Neural cell (in vitro differentiated cells): Measurements from ENCODE around the gene ZNF516. TPM values are rescaled to one million over a fixed set of nuclear protein-coding genes. Genes with fewer than 3 reads are reported as not detected.

Experiments used
- H2AFZ ChIP-seq: fragments of 200-600, 300-800 bp; sonication (generic), shearing (Covaris generic); 2 replicates; pipeline ENCODE4 v1.6.0; 2014; ENCODE audit warnings: low read depth, mild to moderate bottlenecking, antibody characterized with exemption, low read length, moderate library complexity
- H3F3A ChIP-seq: fragments of 200-600 bp; shearing (Covaris generic); 2 replicates; pipeline ENCODE4 v1.6.1; 2016; ENCODE audit warnings: mild to moderate bottlenecking, moderate library complexity, mixed read lengths, antibody characterized with exemption, low read length; ENCODE audit not compliant: insufficient read depth, poor library complexity, severe bottlenecking
- H3K27ac ChIP-seq: fragments of 200-600, 300-800 bp; sonication (generic), shearing (Covaris generic); 2 replicates; pipeline ENCODE4 v1.5.1; 2014; ENCODE audit warnings: mild to moderate bottlenecking, low read length, moderate library complexity
- H3K27me3 ChIP-seq: fragments of 300-800, 200-600 bp; sonication (generic), shearing (Covaris generic); 2 replicates; pipeline ENCODE4 v1.6.0; 2014; ENCODE audit warnings: mild to moderate bottlenecking, low read depth, low read length, moderate library complexity; ENCODE audit not compliant: insufficient read depth
- H3K36me3 ChIP-seq: fragments of 300-800, 200-600 bp; sonication (generic), shearing (Covaris generic); 2 replicates; pipeline ENCODE4 v1.5.1; 2014; ENCODE audit warnings: mild to moderate bottlenecking, antibody characterized with exemption, low read length, moderate library complexity; ENCODE audit not compliant: insufficient read depth
- H3K4me2 ChIP-seq: fragments of 300-800, 200-600 bp; sonication (generic), shearing (Covaris generic); 2 replicates; pipeline ENCODE4 v1.6.0; 2014; ENCODE audit warnings: mild to moderate bottlenecking, low read length
- H3K4me3 ChIP-seq: fragments of 300-800, 200-600 bp; sonication (generic), shearing (Covaris generic); 2 replicates; pipeline ENCODE4 v1.5.1; 2014; ENCODE audit warnings: mild to moderate bottlenecking, low read length, moderate library complexity
- H3K79me2 ChIP-seq: fragments of 200-600 bp; shearing (Covaris generic); replicated peaks from 2 replicates; pipeline ENCODE4 v1.6.0; 2014; ENCODE audit warnings: mild to moderate bottlenecking, low read length, moderate library complexity; ENCODE audit not compliant: insufficient read depth
- H3K9ac ChIP-seq: fragments of 300-800, 200-600 bp; sonication (generic), shearing (Covaris generic); 2 replicates; pipeline ENCODE4 v1.6.1; 2016; ENCODE audit warnings: mild to moderate bottlenecking, low read length, mixed read lengths
- H3K9me2 ChIP-seq: fragments of 200-600 bp; shearing (Covaris generic); 2 replicates; pipeline ENCODE4 v1.6.1; 2016; ENCODE audit warnings: mild to moderate bottlenecking, low read length, mixed read lengths; ENCODE audit not compliant: insufficient read depth
- H3K9me3 ChIP-seq: fragments of 200-600, 300-800 bp; sonication (generic), shearing (Covaris generic); 2 replicates; pipeline ENCODE4 v1.6.1; 2016; ENCODE audit warnings: mild to moderate bottlenecking, mixed run types, low read length, moderate library complexity, mixed read lengths
- H4K20me1 ChIP-seq: fragments of 200-600 bp; shearing (Covaris generic); 2 replicates; pipeline ENCODE4 v1.6.1; 2016; ENCODE audit warnings: mild to moderate bottlenecking, mixed run types; ENCODE audit not compliant: insufficient read depth
- CTCF ChIP-seq: fragments of 450-650 bp; IDR thresholded peaks from 2 replicates; pipeline ENCODE4 v1.5.1; 2014; ENCODE audit warnings: antibody characterized with exemption, mild to moderate bottlenecking, moderate library complexity; ENCODE audit not compliant: poor library complexity, severe bottlenecking
- EP300 ChIP-seq: fragments of 450-650 bp; conservative IDR thresholded peaks from 2 replicates; pipeline ENCODE4 v1.6.1; 2014; ENCODE audit warnings: antibody characterized with exemption, mild to moderate bottlenecking, moderate library complexity; ENCODE audit not compliant: poor library complexity, severe bottlenecking
- EZH2 ChIP-seq: fragments of 200-600, 300-800 bp; shearing (Covaris generic), sonication (generic); IDR thresholded peaks from 2 replicates; pipeline ENCODE4 v1.6.1; 2014; ENCODE audit warnings: antibody characterized with exemption, low read length, borderline replicate concordance, mild to moderate bottlenecking; ENCODE audit not compliant: insufficient read depth, poor library complexity, severe bottlenecking
- MXI1 ChIP-seq: fragments of 450-650 bp; conservative IDR thresholded peaks from 2 replicates; pipeline ENCODE4 v1.6.1; 2014; ENCODE audit warnings: antibody characterized with exemption, mild to moderate bottlenecking; ENCODE audit not compliant: poor library complexity, severe bottlenecking
- POLR2AphosphoS5 ChIP-seq: IDR thresholded peaks from 2 replicates; pipeline ENCODE4 v1.6.1; 2012
- RAD21 ChIP-seq: fragments of 450-650 bp; conservative IDR thresholded peaks from 2 replicates; pipeline ENCODE4 v1.6.1; 2014; ENCODE audit warnings: antibody characterized with exemption, mild to moderate bottlenecking, moderate library complexity
- REST ChIP-seq: IDR thresholded peaks from 2 replicates; pipeline ENCODE4 v1.6.1; 2012; ENCODE audit warnings: borderline replicate concordance
- SMC3 ChIP-seq: fragments of 450-650 bp; conservative IDR thresholded peaks from 2 replicates; pipeline ENCODE4 v1.6.1; 2014; ENCODE audit warnings: antibody characterized with exemption, mild to moderate bottlenecking, moderate library complexity; ENCODE audit not compliant: poor library complexity
- TAF1 ChIP-seq: IDR thresholded peaks from 2 replicates; pipeline ENCODE4 v1.6.1; 2012; ENCODE audit warnings: low read depth
- polyA plus RNA-seq: library from polyadenylated mRNA; depleted of rRNA; stranded (reverse); fragments of >200 nt; gene quantifications from 2 replicates; pipeline ENCODE4 v1.2.3, GENCODE V29; 2014

Gene ZNF516
- polyA plus RNA-seq, 1 donor from 2014 or later = 11.5 TPM

GRCh38 chr18:76457475-76457874 lies 37.6 kb downstream of the ZNF516 start:
- peaks cover 5% of the 10 kb centered on the region for H3F3A ChIP-seq
- H3K36me3 ChIP-seq = no peaks in the 10 kb centered on the region
- H3K9ac ChIP-seq = no peak overlapping the region
- H3K27ac ChIP-seq = no peak overlapping the region
- H3K4me2 ChIP-seq = no peak overlapping the region
- H3K9me3 ChIP-seq = no peaks in the 10 kb centered on the region
- H3K9me2 ChIP-seq = no peaks in the 10 kb centered on the region
- no peaks in the 10 kb centered on the region for H3K27me3 ChIP-seq
- H4K20me1 ChIP-seq = no peaks in the 10 kb centered on the region
- no peak overlapping the region for H3K4me3 ChIP-seq
- H2AFZ ChIP-seq = no peak overlapping the region
- peaks cover 88% of the 10 kb centered on the region for H3K79me2 ChIP-seq
- TF ChIP-seq SMC3 (no peak), MXI1 (no peak), REST (no peak), RAD21 (no peak), EP300 (no peak), CTCF (no peak), EZH2 (no peak), POLR2AphosphoS5 (no peak), TAF1 (no peak)

- no peak for TF ChIP-seq MXI1
- TF ChIP-seq EZH2 = no peak
- TF ChIP-seq RAD21 = no peak
- TF ChIP-seq EP300 = no peak
- no peak for TF ChIP-seq POLR2AphosphoS5
- TF ChIP-seq TAF1 = no peak
- no peak for TF ChIP-seq REST
- no peak for TF ChIP-seq CTCF
- no peak for TF ChIP-seq SMC3
- Histone ChIP-seq H3K27me3 (no peaks in the 10 kb centered on the region), H3K4me3 (no peak overlapping the region), H3K27ac (no peak overlapping the region), H4K20me1 (no peaks in the 10 kb centered on the region), H3K79me2 (peaks cover 89% of the 10 kb centered on the region), H3K9ac (no peak overlapping the region), H3F3A (peaks cover 5% of the 10 kb centered on the region), H3K9me3 (no peaks in the 10 kb centered on the region), H3K36me3 (no peaks in the 10 kb centered on the region), H2AFZ (no peak overlapping the region), H3K9me2 (no peaks in the 10 kb centered on the region), H3K4me2 (no peak overlapping the region)
These were observed 38.2 kb downstream of the ZNF516 start for GRCh38 chr18:76456823-76457222.
